GM10266 (cell line): ENCODE results near the gene CRYBA2.

Experiments
- DNase-seq: peaks from one replicate; pipeline ENCODE4 v3.0.0; 2012; ENCODE audit errors: extremely low spot score
- TF ChIP-seq, protein P1 (sequence below): IDR thresholded peaks from 2 replicates; pipeline ENCODE4 v1.5.1; 2012; ENCODE audit warnings: mild to moderate bottlenecking, low read depth; ENCODE audit not compliant: control insufficient read depth, insufficient read depth; ENCODE audit errors: missing control alignments

CRYBA2 gene

DNA sequence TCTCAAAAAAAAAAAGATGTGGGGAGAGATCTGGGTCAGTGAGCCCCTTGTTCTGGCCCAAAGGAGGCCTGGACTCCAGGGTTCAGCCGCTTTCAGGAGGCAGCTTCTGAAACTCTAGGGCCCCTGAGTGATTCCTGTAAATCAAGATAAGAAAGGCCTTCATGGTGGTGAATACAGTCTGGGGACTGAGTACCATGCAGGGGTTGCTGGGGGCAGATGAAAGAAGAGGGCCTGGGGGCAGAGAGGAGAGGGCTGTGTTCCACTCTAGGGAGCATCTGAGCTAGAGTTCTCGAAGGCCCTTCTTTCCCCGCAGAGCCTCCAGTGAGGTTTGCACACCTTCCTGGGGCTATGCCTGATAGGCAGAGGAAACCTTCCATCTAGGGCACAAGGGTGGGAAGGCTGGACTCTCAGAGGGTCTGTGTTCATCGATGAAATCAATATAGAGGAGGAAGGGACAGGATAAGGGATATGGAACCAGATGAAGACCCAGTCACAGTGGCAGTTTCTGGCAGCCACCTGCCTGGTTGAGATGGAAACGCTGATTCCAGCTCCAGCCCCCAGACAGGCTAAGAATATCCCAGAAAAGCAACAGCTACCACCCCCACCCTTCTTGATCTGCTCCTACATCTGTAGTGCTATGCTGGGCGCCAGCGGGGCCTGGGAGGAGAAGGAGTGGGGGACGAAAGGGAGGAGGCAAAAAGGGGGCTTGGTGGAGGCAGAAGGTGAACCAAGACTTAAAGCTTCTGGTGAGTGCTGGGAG, 38.5 kb downstream of the CRYBA2 start:
- TF ChIP-seq, protein P1, sequence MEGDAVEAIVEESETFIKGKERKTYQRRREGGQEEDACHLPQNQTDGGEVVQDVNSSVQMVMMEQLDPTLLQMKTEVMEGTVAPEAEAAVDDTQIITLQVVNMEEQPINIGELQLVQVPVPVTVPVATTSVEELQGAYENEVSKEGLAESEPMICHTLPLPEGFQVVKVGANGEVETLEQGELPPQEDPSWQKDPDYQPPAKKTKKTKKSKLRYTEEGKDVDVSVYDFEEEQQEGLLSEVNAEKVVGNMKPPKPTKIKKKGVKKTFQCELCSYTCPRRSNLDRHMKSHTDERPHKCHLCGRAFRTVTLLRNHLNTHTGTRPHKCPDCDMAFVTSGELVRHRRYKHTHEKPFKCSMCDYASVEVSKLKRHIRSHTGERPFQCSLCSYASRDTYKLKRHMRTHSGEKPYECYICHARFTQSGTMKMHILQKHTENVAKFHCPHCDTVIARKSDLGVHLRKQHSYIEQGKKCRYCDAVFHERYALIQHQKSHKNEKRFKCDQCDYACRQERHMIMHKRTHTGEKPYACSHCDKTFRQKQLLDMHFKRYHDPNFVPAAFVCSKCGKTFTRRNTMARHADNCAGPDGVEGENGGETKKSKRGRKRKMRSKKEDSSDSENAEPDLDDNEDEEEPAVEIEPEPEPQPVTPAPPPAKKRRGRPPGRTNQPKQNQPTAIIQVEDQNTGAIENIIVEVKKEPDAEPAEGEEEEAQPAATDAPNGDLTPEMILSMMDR, result no peak

DNA sequence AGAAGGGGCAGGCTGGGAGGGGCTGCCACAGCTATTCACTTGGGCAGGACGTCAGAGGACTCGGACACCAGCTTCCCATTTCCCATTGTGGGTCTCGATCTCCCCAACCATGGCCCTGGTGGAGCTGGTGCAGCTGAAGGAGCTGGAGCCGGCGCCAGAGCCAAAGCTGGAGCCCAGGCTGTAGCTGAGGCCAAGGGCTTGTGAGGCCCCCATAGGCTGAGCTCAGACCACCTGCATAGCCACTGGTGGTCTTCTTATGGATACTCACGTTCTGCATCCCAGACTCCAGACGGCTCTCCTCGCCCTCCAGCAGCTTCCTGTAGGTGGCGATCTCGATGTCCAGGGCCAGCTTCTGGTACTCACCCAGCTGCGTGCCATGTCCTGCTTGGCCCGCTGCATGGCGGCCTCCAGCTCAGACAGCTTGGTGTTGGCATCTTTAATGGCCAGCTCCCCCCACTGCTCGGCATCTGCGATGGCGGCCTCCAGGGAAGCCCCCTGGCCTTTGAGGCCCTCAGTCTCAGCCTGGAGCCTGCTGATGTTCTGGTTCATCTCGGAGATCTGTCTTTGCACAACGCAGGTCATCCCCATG, 39.8 kb downstream of the CRYBA2 start:
- no peak for DNase-seq
- TF ChIP-seq, protein P1, result no peak

More for the DNA sequence above, 38.5 kb downstream of the CRYBA2 start:
- no peak for DNase-seq

DNA sequence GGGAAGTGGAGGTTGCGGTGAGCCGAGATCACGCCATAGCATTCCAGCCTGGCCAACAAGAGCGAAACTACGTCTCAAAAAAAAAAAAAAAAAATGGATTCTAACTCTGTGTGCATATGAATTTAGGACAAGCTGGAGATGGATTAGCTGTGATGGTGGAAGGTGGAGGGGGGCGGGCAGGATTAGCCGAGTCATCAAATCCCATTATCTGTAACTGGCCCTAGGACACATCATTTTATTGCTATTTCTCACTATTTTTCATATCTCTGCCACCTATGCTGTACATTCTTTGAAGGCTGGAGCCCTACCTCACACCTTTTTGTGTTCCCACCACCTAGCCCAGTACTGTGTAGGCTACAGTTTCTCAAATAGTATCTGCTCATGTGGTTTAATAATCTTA, 41.1 kb downstream of the CRYBA2 start:
- no peak for DNase-seq
- TF ChIP-seq, protein P1, result no peak

DNA sequence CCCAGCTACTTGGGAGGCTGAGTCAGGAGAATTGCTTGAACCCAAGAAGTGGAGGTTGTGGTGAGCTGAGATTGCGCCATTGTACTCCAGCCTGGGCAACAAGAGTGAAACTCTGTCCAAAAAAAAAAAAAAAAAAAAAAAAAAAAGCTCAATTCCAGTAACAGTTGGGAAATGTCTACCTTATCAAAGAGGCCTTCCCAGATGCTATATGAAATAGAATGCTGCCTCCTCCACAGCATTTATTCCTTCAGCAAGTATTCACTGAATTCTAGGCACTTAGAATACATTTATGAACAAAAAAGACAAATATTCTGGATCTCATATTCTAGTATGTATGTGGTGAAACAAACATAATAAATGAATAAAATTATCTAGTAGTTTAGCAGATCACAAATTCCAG, 46.6 kb downstream of the CRYBA2 start:
- no peak for DNase-seq
- TF ChIP-seq, protein P1, result no peak

DNA sequence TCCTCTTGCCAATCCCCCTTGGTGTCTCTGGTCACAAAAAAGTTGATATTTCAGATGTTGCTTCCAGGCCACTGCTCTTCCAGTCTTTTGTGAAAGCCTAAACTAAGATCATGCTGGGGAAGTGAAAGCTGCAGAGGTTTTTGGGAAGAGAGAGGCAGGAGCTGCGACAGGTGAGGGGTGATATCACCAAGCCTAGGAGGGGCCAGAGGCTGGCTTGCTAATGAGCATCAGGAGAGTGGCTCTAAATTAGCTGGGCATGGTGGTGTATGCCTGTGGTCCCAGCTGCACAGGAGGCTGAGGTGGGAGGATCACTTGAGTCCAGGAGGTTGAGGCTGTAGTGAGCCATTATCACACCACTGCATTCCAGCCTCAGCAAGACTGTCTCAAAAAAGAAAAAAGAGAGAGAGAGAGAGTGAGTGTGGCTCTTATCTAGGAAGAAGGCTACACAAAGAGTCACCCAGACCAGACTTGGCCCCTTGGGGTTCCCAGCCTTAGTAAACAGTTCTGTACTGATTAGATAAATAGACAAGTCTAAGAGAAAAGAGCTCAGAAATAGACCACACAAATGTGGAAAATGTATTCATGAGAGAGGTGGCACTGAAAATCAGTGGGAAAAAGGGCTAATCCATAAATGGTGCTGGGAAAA, 48.3 kb downstream of the CRYBA2 start:
- DNase-seq, result no peak
- TF ChIP-seq, protein P1, result no peak
